Fibroblast of lung (primary cell): ENCODE results near the gene TMEM250. TPM values are rescaled to one million over a fixed set of nuclear protein-coding genes. Genes with fewer than 3 reads are reported as not detected.
A peak's percentile ranks its signal among the peaks of the same experiment; 100 is the strongest.

Experiments used
- DNase-seq, 2 donors: peaks; one replicate each; pipeline versions ENCODE4 v3.0.0 to v3.0.0-alpha.2; 2010; ENCODE audit warnings: low read depth in 2 of 2
- H2AFZ ChIP-seq: 2 replicates; pipeline ENCODE4 v1.5.1; 2012; ENCODE audit warnings: low read length, control low read depth, inconsistent platforms
- H3K27ac ChIP-seq: 2 replicates; pipeline ENCODE4 v1.5.1; 2011; ENCODE audit warnings: low read length, control low read depth; ENCODE audit not compliant: insufficient read depth
- H3K27me3 ChIP-seq: 2 replicates; pipeline ENCODE4 v1.5.1; 2011; ENCODE audit warnings: mild to moderate bottlenecking, low read length; ENCODE audit not compliant: control insufficient read depth, insufficient read depth
- H3K36me3 ChIP-seq: 2 replicates; pipeline ENCODE4 v1.5.1; 2011; ENCODE audit warnings: low read length; ENCODE audit not compliant: control insufficient read depth, insufficient read depth
- H3K4me1 ChIP-seq: 2 replicates; pipeline ENCODE4 v1.5.1; 2011; ENCODE audit warnings: low read length; ENCODE audit not compliant: control insufficient read depth, insufficient read depth; ENCODE audit errors: extremely low read depth
- H3K4me2 ChIP-seq: 2 replicates; pipeline ENCODE4 v1.5.1; 2011; ENCODE audit warnings: low read length, control low read depth; ENCODE audit not compliant: insufficient read depth; ENCODE audit errors: extremely low read depth
- H3K4me3 ChIP-seq, 4 experiments: fragments of 200-600 bp in 1 of 4; sonication (generic) in 1 of 4; replicated peaks in 1 of 4; 2 replicates each; pipeline ENCODE4 v1.5.1; 2011 to 2016; ENCODE audit warnings: low read length in 4 of 4, low read depth in 3 of 4, mild to moderate bottlenecking in 3 of 4, control low read depth in 2 of 4, inconsistent platforms in 1 of 4, mixed read lengths in 1 of 4; ENCODE audit not compliant: insufficient read depth in 1 of 4; ENCODE audit errors: control extremely low read depth in 1 of 4
- H3K79me2 ChIP-seq: 2 replicates; pipeline ENCODE4 v1.5.1; 2012; ENCODE audit warnings: mild to moderate bottlenecking, low read length, inconsistent platforms; ENCODE audit not compliant: control insufficient read depth, insufficient read depth
- H3K9ac ChIP-seq: 2 replicates; pipeline ENCODE4 v1.5.1; 2011; ENCODE audit warnings: mild to moderate bottlenecking, low read length, control low read depth; ENCODE audit not compliant: insufficient read depth
- H3K9me3 ChIP-seq: 2 replicates; pipeline ENCODE4 v1.5.1; 2012; ENCODE audit warnings: low read depth, low read length; ENCODE audit not compliant: control insufficient read depth, insufficient read depth
- H4K20me1 ChIP-seq: 2 replicates; pipeline ENCODE4 v1.5.1; 2011; ENCODE audit warnings: low read length; ENCODE audit not compliant: control insufficient read depth, insufficient read depth; ENCODE audit errors: extremely low read depth
- CTCF ChIP-seq, 2 donors: IDR thresholded peaks in 1 of 2; conservative IDR thresholded peaks in 1 of 2; 1 replicate in 1 of 2; 2 replicates in 1 of 2; pipeline ENCODE4 v1.5.1; 2011 to 2012; ENCODE audit warnings: low read length in 2 of 2, control low read depth in 1 of 2, inconsistent platforms in 1 of 2, low read depth in 1 of 2, mild to moderate bottlenecking in 1 of 2
- EZH2 ChIP-seq: IDR thresholded peaks from 2 replicates; pipeline ENCODE4 v1.5.1; 2012; ENCODE audit warnings: low read length, control low read depth, mild to moderate bottlenecking; ENCODE audit errors: missing control alignments
- polyA plus RNA-seq, 2 donors: library from polyadenylated mRNA; depleted of rRNA in 1 of 2; stranded (reverse) in 1 of 2; unstranded in 1 of 2; fragments of >200 nt; gene quantifications; 2 replicates each; pipeline ENCODE4 v1.2.1, GENCODE V29; 2011 to 2012; ENCODE audit warnings: missing spikeins in 1 of 2
- total RNA-seq: library from RNA; depleted of rRNA; stranded (reverse); fragments of >200 nt; gene quantifications from 2 replicates; pipeline ENCODE4 v1.2.1, GENCODE V29; 2014

The TMEM250 gene
- total and polyA plus RNA-seq, 2 donors (not counting 1 experiment from before 2014, with no cell fraction given), result 13.3 to 43.3 TPM

GRCh38 chr9:136109351-136110081 is 9.2 kb downstream of the TMEM250 start:
- Histone ChIP-seq H3K9ac (peak overlapping the region; percentile 32), H3K79me2 (no peaks in the 10 kb centered on the region), H3K27me3 (no peaks in the 10 kb centered on the region), H3K4me3 (peak overlapping the region in 3 of 4 experiments; percentile 11 to 44 (median 29)), H2AFZ (no peak overlapping the region), H3K4me2 (peak overlapping the region; percentile 89), H3K27ac (peak overlapping the region; percentile 66), H3K9me3 (no peaks in the 10 kb centered on the region), H3K4me1 (peaks cover 18% of the 10 kb centered on the region), H4K20me1 (no peaks in the 10 kb centered on the region), H3K36me3 (no peaks in the 10 kb centered on the region)
- peak; percentile 87 to 92 for DNase-seq
- TF ChIP-seq CTCF (conservative IDR thresholded peaks at IDR 0.05 in 1 of 2, IDR thresholded peaks at IDR 0.05 in 1 of 2; ENCODE audit: low read depth in 1 of 2, low read length in 2 of 2), result peak in 1 of 2 donors; percentile 1
- no peak for TF ChIP-seq EZH2

GRCh38 chr9:136108648-136109266 is 9.9 kb downstream of the TMEM250 start:
- Histone ChIP-seq H3K4me2 (no peak overlapping the region), H3K36me3 (no peaks in the 10 kb centered on the region), H4K20me1 (no peaks in the 10 kb centered on the region), H3K9me3 (no peaks in the 10 kb centered on the region), H3K4me3 (no peak overlapping the region), H3K27me3 (no peaks in the 10 kb centered on the region), H3K79me2 (no peaks in the 10 kb centered on the region), H2AFZ (no peak overlapping the region), H3K27ac (peak overlapping the region; percentile 39), H3K4me1 (peaks cover 18% of the 10 kb centered on the region), H3K9ac (no peak overlapping the region)
- no peak for DNase-seq
- TF ChIP-seq CTCF (conservative IDR thresholded peaks at IDR 0.05 in 1 of 2, IDR thresholded peaks at IDR 0.05 in 1 of 2; ENCODE audit: low read depth in 1 of 2, low read length in 2 of 2) (no peak), EZH2 (no peak)

- Histone ChIP-seq H3K27me3 (no peaks in the 10 kb centered on the region), H4K20me1 (no peaks in the 10 kb centered on the region), H3K4me3 (no peak overlapping the region), H3K4me2 (no peak overlapping the region), H3K9me3 (no peaks in the 10 kb centered on the region), H3K27ac (no peak overlapping the region), H3K9ac (no peak overlapping the region), H3K4me1 (peaks cover 18% of the 10 kb centered on the region), H3K79me2 (no peaks in the 10 kb centered on the region), H2AFZ (no peak overlapping the region), H3K36me3 (no peaks in the 10 kb centered on the region)
- no peak for TF ChIP-seq CTCF (conservative IDR thresholded peaks at IDR 0.05 in 1 of 2, IDR thresholded peaks at IDR 0.05 in 1 of 2; ENCODE audit: low read depth in 1 of 2, low read length in 2 of 2)
- no peak for TF ChIP-seq EZH2
- no peak for DNase-seq
Measured at GRCh38 chr9:136107953-136108647, 10.6 kb downstream of the TMEM250 start.
